HepG2 (cell line): ENCODE measurements around the gene SEL1L2. TPM values are rescaled to one million over a fixed set of nuclear protein-coding genes. Genes with fewer than 3 reads are reported as not detected.

Experiments used
- ATAC-seq: fragments of 200-7000 bp; cut with Tn5 transposase; 3 replicates; pipeline ENCODE4 v1.9.1; 2020; ENCODE audit warnings: mild to moderate bottlenecking, moderate library complexity
- BruUV-seq: library from RNA; stranded (reverse); fragments of 400-500 nt; replicated peaks from 2 replicates; lab custom pipeline; 2021; lab: Mats Ljungman, UMichigan
- CTCF ChIA-PET: fragments of 300-600 bp; formaldehyde crosslinking; extraction: SDS; loops from one replicate; lab custom pipeline; 2021; ENCODE audit warnings: low total read pairs, inconsistent platforms, low intra/inter-chr PET ratio; lab: Yijun Ruan, JAX
- POLR2A ChIA-PET: fragments of 350-600 bp; sonication (Branson Sonifier 250); formaldehyde crosslinking; loops from one replicate; lab custom pipeline; 2020; ENCODE audit warnings: antibody characterized with exemption, inconsistent platforms; lab: Yijun Ruan, JAX
- DNase-seq: peaks from one replicate; pipeline ENCODE4 v3.0.0-alpha.2; 2015; ENCODE audit warnings: low spot score
- FAIRE-seq: peaks from 3 replicates; lab custom pipeline; 2011; peaks lifted over from hg19 to GRCh38; lab: Jason Lieb, UNC
- H2AFZ ChIP-seq: one replicate; pipeline ENCODE4 v1.6.1; 2011; ENCODE audit warnings: low read length, inconsistent platforms
- H3K27ac ChIP-seq: fragments of 300-600 bp; 3 replicates; pipeline ENCODE4 v1.8.0; 2011; ENCODE audit warnings: mixed run types, mild to moderate bottlenecking, mixed read lengths, low read length, inconsistent platforms; ENCODE audit not compliant: insufficient read depth; ENCODE audit errors: extremely low read length
- H3K27me3 ChIP-seq, 2 experiments: fragments of 200-600 bp in 1 of 2; 2 replicates in 1 of 2; 3 replicates in 1 of 2; pipeline versions ENCODE4 v1.6.0 to v1.8.0; 2011; ENCODE audit warnings: low read length in 2 of 2, mild to moderate bottlenecking in 2 of 2, moderate library complexity in 2 of 2, inconsistent platforms in 1 of 2; ENCODE audit not compliant: insufficient read depth in 2 of 2, control insufficient read depth in 1 of 2
- H3K36me3 ChIP-seq, 2 experiments: fragments of 200-600 bp in 1 of 2; replicated peaks in 1 of 2; 2 replicates in 1 of 2; 3 replicates in 1 of 2; pipeline versions ENCODE4 v1.5.1 to v1.8.0; 2011; ENCODE audit warnings: low read length in 2 of 2, inconsistent platforms in 1 of 2; ENCODE audit not compliant: insufficient read depth in 2 of 2, control insufficient read depth in 1 of 2
- H3K4me1 ChIP-seq: 2 replicates; pipeline ENCODE4 v1.5.1; 2012; ENCODE audit warnings: low read length, inconsistent platforms; ENCODE audit not compliant: insufficient read depth
- H3K4me2 ChIP-seq: 2 replicates; pipeline ENCODE4 v1.6.0; 2011; ENCODE audit warnings: low read depth, low read length, inconsistent platforms
- H3K4me3 ChIP-seq, 3 experiments: fragments of 200-600 bp in 1 of 3; sonication (generic), shearing (Covaris generic) in 1 of 3; replicated peaks in 1 of 3; 2 replicates each; pipeline ENCODE4 v1.5.1; 2011 to 2016; ENCODE audit warnings: low read length in 3 of 3, inconsistent platforms in 2 of 3, low read depth in 2 of 3, mild to moderate bottlenecking in 2 of 3, control low read depth in 1 of 3, mixed read lengths in 1 of 3; ENCODE audit not compliant: insufficient read depth in 1 of 3
- H3K79me2 ChIP-seq: one replicate; pipeline ENCODE4 v1.6.1; 2011; ENCODE audit warnings: low read length, inconsistent platforms; ENCODE audit not compliant: insufficient read depth
- H3K9ac ChIP-seq: 2 replicates; pipeline ENCODE4 v1.6.0; 2011; ENCODE audit warnings: mild to moderate bottlenecking, low read depth, low read length, inconsistent platforms; ENCODE audit not compliant: insufficient read depth
- H3K9me3 ChIP-seq: 2 replicates; pipeline ENCODE4 v1.5.1; 2012; ENCODE audit warnings: mild to moderate bottlenecking, low read length
- H4K20me1 ChIP-seq: 2 replicates; pipeline ENCODE4 v1.6.0; 2011; ENCODE audit warnings: inconsistent platforms, mild to moderate bottlenecking, low read length, moderate library complexity; ENCODE audit not compliant: insufficient read depth
- AHR ChIP-seq: IDR thresholded peaks from 2 replicates; pipeline ENCODE4 v1.6.1; 2018; ENCODE audit warnings: missing genetic modification reagents, missing compliant biosample characterization
- ATM ChIP-seq: fragments of 450-650 bp; IDR thresholded peaks from 2 replicates; pipeline ENCODE4 v1.7.1; 2017; ENCODE audit warnings: mild to moderate bottlenecking, borderline replicate concordance
- CCDC6 ChIP-seq: sonication (generic); formaldehyde crosslinking; IDR thresholded peaks from 2 replicates; pipeline ENCODE4 v1.8.1; 2022; ENCODE audit warnings: mild to moderate bottlenecking, missing genetic modification reagents, moderate library complexity
- ISX ChIP-seq: sonication (generic); formaldehyde crosslinking; conservative IDR thresholded peaks from 2 replicates; pipeline ENCODE4 v1.5.0; 2020; ENCODE audit warnings: missing genetic modification reagents
- KDM1A ChIP-seq: IDR thresholded peaks from 2 replicates; pipeline ENCODE4 v1.6.1; 2016; ENCODE audit warnings: missing compliant biosample characterization
- SMC3 ChIP-seq: IDR thresholded peaks from 2 replicates; pipeline ENCODE4 v1.6.1; 2011; ENCODE audit warnings: low read length, improper control_type of control experiment
- SNAPC5 ChIP-seq: sonication (generic); formaldehyde crosslinking; IDR thresholded peaks from 2 replicates; pipeline ENCODE4 v1.8.1; 2023; ENCODE audit warnings: mild to moderate bottlenecking, missing genetic modification reagents, borderline replicate concordance
- TFDP1 ChIP-seq: IDR thresholded peaks from 2 replicates; pipeline ENCODE4 v1.6.1; 2016; ENCODE audit warnings: missing compliant biosample characterization, missing genetic modification reagents, borderline replicate concordance
- YEATS4 ChIP-seq: sonication (generic); formaldehyde crosslinking; IDR thresholded peaks from 2 replicates; pipeline ENCODE4 v1.4.0; 2020; ENCODE audit warnings: missing genetic modification reagents, borderline replicate concordance
- ZNF605 ChIP-seq: sonication (generic); formaldehyde crosslinking; IDR thresholded peaks from 2 replicates; pipeline ENCODE4 v1.8.0; 2022; ENCODE audit warnings: mild to moderate bottlenecking, missing genetic modification reagents
- ZNF713 ChIP-seq: sonication (generic); formaldehyde crosslinking; IDR thresholded peaks from 2 replicates; pipeline ENCODE4 v1.4.0; 2020; ENCODE audit warnings: mild to moderate bottlenecking, missing genetic modification reagents
- ZNF777 ChIP-seq: sonication (generic); formaldehyde crosslinking; IDR thresholded peaks from 2 replicates; pipeline ENCODE4 v1.4.0; 2020; ENCODE audit warnings: missing genetic modification reagents
- WGBS: methylation state at CpG from one replicate; pipeline ENCODE4 v1.1.6; 2017; ENCODE audit warnings: low lambda C conversion rate; 5-methylcytosine and 5-hydroxymethylcytosine counted together
- in situ Hi-C: cut with HindIII; loops from 2 replicates; pipeline ENCODE4 v1.10.0; 2017; ENCODE audit warnings: low pct_unique_long_range_greater_than_20kb; ENCODE audit not compliant: extremely low pct_ligation_motif_present
- intact Hi-C: fragments of 100-400 bp; cut with micrococcal nuclease; formaldehyde crosslinking; loops from one replicate; pipeline ENCODE4 v1.10.0; 2022; ENCODE audit not compliant: unreplicated experiment
- polyA plus RNA-seq, 8 experiments: library from polyadenylated mRNA; depleted of rRNA in 3 of 8; stranded (reverse) in 7 of 8; unstranded in 1 of 8; fragments of >200 nt; fragmentation: Illumina TruSeq in 4 of 8; extraction: Trizol in 4 of 8; gene quantifications; 2 replicates each; pipeline versions ENCODE4 v1.2.1 to v1.2.3, GENCODE V29; 2011 to 2016; ENCODE audit warnings: low read depth in 4 of 8, missing spikeins in 1 of 8, mixed read lengths in 1 of 8; ENCODE audit not compliant: insufficient read depth in 1 of 8
- total RNA-seq, 5 experiments: library from RNA; depleted of rRNA; stranded (reverse); fragments of >200 nt; fragmentation: Illumina TruSeq; extraction: Trizol; gene quantifications; 2 replicates each; pipeline ENCODE4 v1.2.3, GENCODE V29; 2016; ENCODE audit warnings: low read depth in 1 of 5

SEL1L2 gene
- total and polyA plus RNA-seq, 2 of the 13 experiments (the other 11 are each of a cell fraction or from before 2014, with no cell fraction given): not detected

GRCh38 chr20:13960119-13960518 lies 30.3 kb downstream of the SEL1L2 start:
- DNase-seq (no peak), ATAC-seq (no peak), FAIRE-seq (no peak)
- Histone ChIP-seq H3K79me2 (no peaks in the 10 kb centered on the region), H3K4me1 (no peaks in the 10 kb centered on the region), H4K20me1 (no peaks in the 10 kb centered on the region), H3K9me3 (no peaks in the 10 kb centered on the region), H3K36me3 (no peaks in the 10 kb centered on the region), H3K9ac (no peak overlapping the region), H3K4me3 (no peak overlapping the region), H3K4me2 (no peak overlapping the region), H2AFZ (no peak overlapping the region), H3K27ac (no peak overlapping the region), H3K27me3 (peaks cover 0 to 4% of the 10 kb centered on the region in 2 experiments; a peak in 3 of 5 replicates)
- ChIA-PET POLR2A (no interaction called here), CTCF (no interaction called here)
- intact Hi-C loops: no loop called here
- WGBS: 0% methylated on average over 2 of the region's 2 CpGs
- TF ChIP-seq SMC3: no peak
- no peak for TF ChIP-seq ATM
- no peak for TF ChIP-seq TFDP1
- no peak for TF ChIP-seq ZNF777 (CRISPR knock-in tag)
- no peak for TF ChIP-seq YEATS4 (CRISPR knock-in tag)
- TF ChIP-seq SNAPC5: no peak
- no peak for TF ChIP-seq ISX (CRISPR knock-in tag)
- TF ChIP-seq CCDC6 (CRISPR knock-in tag): no peak
- no peak for TF ChIP-seq AHR (CRISPR knock-in tag)
- TF ChIP-seq ZNF605 (CRISPR knock-in tag): no peak
- TF ChIP-seq KDM1A (CRISPR knock-in tag): no peak
- TF ChIP-seq ZNF713 (CRISPR knock-in tag): no peak
- in situ Hi-C loops: no loop called here
- BruUV-seq: no TSS peak
